SK-N-SH (cell line): ENCODE measurements around the gene APOM. TPM values are rescaled to one million over a fixed set of nuclear protein-coding genes. Genes with fewer than 3 reads are reported as not detected.

Experiments used
- CTCF ChIA-PET: fragments of 300-600, 350-600 bp; formaldehyde crosslinking; extraction: SDS; loops from one replicate; lab custom pipeline; 2021; lab: Yijun Ruan, JAX
- POLR2A ChIA-PET: fragments of 350-600 bp; sonication (Branson Sonifier 250); formaldehyde crosslinking; extraction: SDS; loops from one replicate; lab custom pipeline; 2020; ENCODE audit warnings: antibody characterized with exemption, inconsistent platforms; lab: Yijun Ruan, JAX
- DNase-seq: peaks from one replicate; pipeline ENCODE4 v3.0.0; 2012
- H2AFZ ChIP-seq: fragments of 200-600 bp; sonication (generic); 2 replicates; pipeline ENCODE4 v1.8.1; 2016; ENCODE audit warnings: antibody characterized with exemption, mild to moderate bottlenecking, low read depth
- H3F3A ChIP-seq: fragments of 200-600 bp; sonication (generic); replicated peaks from 2 replicates; pipeline ENCODE3; 2016; ENCODE audit warnings: antibody characterized with exemption, mild to moderate bottlenecking; ENCODE audit not compliant: insufficient read depth
- H3K27ac ChIP-seq, 2 experiments: fragments of 200-500 bp in 1 of 2; fragments of 200-600 bp in 1 of 2; sonication (Bioruptor generic) in 1 of 2; sonication (generic), shearing (Covaris generic) in 1 of 2; 2 replicates each; pipeline versions ENCODE4 v1.5.1 to v1.6.1; 2014 to 2016; ENCODE audit warnings: low read depth in 2 of 2, inconsistent platforms in 1 of 2, low read length in 1 of 2, mild to moderate bottlenecking in 1 of 2, mixed read lengths in 1 of 2
- H3K27me3 ChIP-seq: fragments of 200-600 bp; sonication (generic), shearing (Covaris generic); 2 replicates; pipeline ENCODE4 v1.6.1; 2016; ENCODE audit warnings: mixed run types; ENCODE audit not compliant: insufficient read depth
- H3K36me3 ChIP-seq, 2 experiments: fragments of 200-500 bp in 1 of 2; fragments of 200-600 bp in 1 of 2; sonication (Bioruptor generic) in 1 of 2; sonication (generic) in 1 of 2; replicated peaks in 1 of 2; 2 replicates each; pipeline versions ENCODE3 to v1.5.1; 2014 to 2016; ENCODE audit warnings: low read length in 1 of 2, mild to moderate bottlenecking in 1 of 2; ENCODE audit not compliant: insufficient read depth in 2 of 2, control insufficient read depth in 1 of 2
- H3K4me1 ChIP-seq, 2 experiments: fragments of 200-500 bp in 1 of 2; fragments of 200-600 bp in 1 of 2; sonication (Bioruptor generic) in 1 of 2; sonication (generic), shearing (Covaris generic) in 1 of 2; 2 replicates each; pipeline versions ENCODE4 v1.5.1 to v1.6.1; 2014 to 2016; ENCODE audit warnings: low read depth in 1 of 2, low read length in 1 of 2, mixed run types in 1 of 2; ENCODE audit not compliant: insufficient read depth in 2 of 2, control insufficient read depth in 1 of 2
- H3K4me2 ChIP-seq: fragments of 200-600 bp; sonication (generic), shearing (Covaris generic); 2 replicates; pipeline ENCODE4 v1.6.1; 2017; ENCODE audit warnings: mixed run types
- H3K4me3 ChIP-seq, 2 experiments: fragments of 200-500 bp in 1 of 2; fragments of 200-600 bp in 1 of 2; sonication (Bioruptor generic) in 1 of 2; sonication (generic), shearing (Covaris generic) in 1 of 2; 2 replicates each; pipeline versions ENCODE4 v1.5.1 to v1.8.1; 2014 to 2016; ENCODE audit warnings: low read depth in 2 of 2, inconsistent platforms in 1 of 2, low read length in 1 of 2, mild to moderate bottlenecking in 1 of 2, mixed read lengths in 1 of 2, moderate library complexity in 1 of 2
- H3K79me2 ChIP-seq: fragments of 200-600 bp; sonication (generic); 2 replicates; pipeline ENCODE4 v1.8.1; 2017; ENCODE audit warnings: mild to moderate bottlenecking; ENCODE audit not compliant: insufficient read depth
- H3K9ac ChIP-seq: fragments of 200-600 bp; sonication (generic); 2 replicates; pipeline ENCODE4 v1.6.1; 2017; ENCODE audit warnings: mixed run types
- H3K9me2 ChIP-seq: fragments of 200-600 bp; sonication (generic); 2 replicates; pipeline ENCODE4 v1.6.1; 2017; ENCODE audit warnings: mixed run types
- H3K9me3 ChIP-seq: fragments of 200-600 bp; sonication (generic); 2 replicates; pipeline ENCODE4 v1.6.1; 2017; ENCODE audit warnings: mixed run types, mild to moderate bottlenecking, moderate library complexity
- H4K20me1 ChIP-seq: fragments of 200-600 bp; sonication (generic); 2 replicates; pipeline ENCODE4 v1.6.1; 2017; ENCODE audit warnings: mild to moderate bottlenecking, mixed run types; ENCODE audit not compliant: insufficient read depth
- CHD2 ChIP-seq: fragments of 150-350 bp; IDR thresholded peaks from 2 replicates; pipeline ENCODE4 v1.6.1; 2018; ENCODE audit warnings: low read length; ENCODE audit not compliant: partially characterized antibody
- ELF1 ChIP-seq: IDR thresholded peaks from 2 replicates; pipeline ENCODE4 v1.4.0; 2012
- EP300 ChIP-seq, 2 experiments: IDR thresholded peaks; 2 replicates each; pipeline versions ENCODE4 v1.4.0 to v1.6.1; 2012; ENCODE audit warnings: borderline replicate concordance in 1 of 2, low read depth in 1 of 2, low read length in 1 of 2
- FOXJ3 ChIP-seq: sonication (generic); formaldehyde crosslinking; IDR thresholded peaks from 2 replicates; pipeline ENCODE4 v1.5.1; 2020; ENCODE audit warnings: mild to moderate bottlenecking, missing genetic modification reagents
- FOXM1 ChIP-seq: IDR thresholded peaks from 2 replicates; pipeline ENCODE4 v1.4.0; 2012; ENCODE audit warnings: low read depth, mild to moderate bottlenecking
- GABPA ChIP-seq: IDR thresholded peaks from 2 replicates; pipeline ENCODE4 v1.4.0; 2012; ENCODE audit warnings: low read depth, mild to moderate bottlenecking
- JUND ChIP-seq: IDR thresholded peaks from 2 replicates; pipeline ENCODE4 v1.4.0; 2012
- MEF2A ChIP-seq: IDR thresholded peaks from 2 replicates; pipeline ENCODE4 v1.4.0; 2012; ENCODE audit warnings: low read depth, borderline replicate concordance
- MXI1 ChIP-seq: IDR thresholded peaks from 2 replicates; pipeline ENCODE4 v1.6.1; 2012; ENCODE audit warnings: mild to moderate bottlenecking, low read depth, low read length, improper control_type of control experiment
- NFIC ChIP-seq: IDR thresholded peaks from 2 replicates; pipeline ENCODE4 v1.4.0; 2012; ENCODE audit warnings: borderline replicate concordance
- NRF1 ChIP-seq: IDR thresholded peaks from 2 replicates; pipeline ENCODE4 v1.6.1; 2012; ENCODE audit warnings: low read depth, mild to moderate bottlenecking, low read length
- POLR2AphosphoS5 ChIP-seq: IDR thresholded peaks from 2 replicates; pipeline ENCODE4 v1.6.1; 2012; ENCODE audit warnings: low read depth, low read length
- RFX5 ChIP-seq: IDR thresholded peaks from 2 replicates; pipeline ENCODE4 v1.6.1; 2012; ENCODE audit warnings: mild to moderate bottlenecking, improper control_type of control experiment, low read length
- SIN3A ChIP-seq: IDR thresholded peaks from 2 replicates; pipeline ENCODE4 v1.6.1; 2012; ENCODE audit warnings: low read depth, mild to moderate bottlenecking, low read length, moderate library complexity, borderline replicate concordance
- SMC3 ChIP-seq: IDR thresholded peaks from 2 replicates; pipeline ENCODE4 v1.6.1; 2012; ENCODE audit warnings: low read depth, low read length, improper control_type of control experiment
- TAF1 ChIP-seq: IDR thresholded peaks from 2 replicates; pipeline ENCODE4 v1.6.1; 2012; ENCODE audit warnings: low read depth, mild to moderate bottlenecking, low read length, moderate library complexity, borderline replicate concordance
- TCF12 ChIP-seq: IDR thresholded peaks from 2 replicates; pipeline ENCODE4 v1.4.0; 2012
- USF2 ChIP-seq: fragments of 150-350 bp; IDR thresholded peaks from 2 replicates; pipeline ENCODE4 v1.6.1; 2017; ENCODE audit warnings: antibody characterized with exemption, low read length, low read depth, borderline replicate concordance
- YY1 ChIP-seq: IDR thresholded peaks from 2 replicates; pipeline ENCODE4 v1.4.0; 2012; ENCODE audit warnings: low read depth, mild to moderate bottlenecking
- ZBTB33 ChIP-seq: IDR thresholded peaks from 2 replicates; pipeline ENCODE4 v1.4.0; 2012; ENCODE audit warnings: low read depth, borderline replicate concordance
- WGBS: methylation state at CpG from one replicate; pipeline ENCODE4 v1.1.6; 2017; ENCODE audit warnings: low lambda C conversion rate; 5-methylcytosine and 5-hydroxymethylcytosine counted together
- polyA plus RNA-seq, 3 experiments: library from polyadenylated mRNA; depleted of rRNA; stranded (reverse); fragments of >200 nt; gene quantifications; 2 replicates each; pipeline ENCODE4 v1.2.3, GENCODE V29; 2012
- TF ChIP-seq, protein P1 (sequence below): IDR thresholded peaks from 2 replicates; pipeline ENCODE4; 2012
- TF ChIP-seq, protein P2 (sequence below): IDR thresholded peaks from 2 replicates; pipeline ENCODE4 v1.6.1; 2012; ENCODE audit warnings: mild to moderate bottlenecking, low read depth, low read length, moderate library complexity
- TF ChIP-seq, protein P3 (sequence below): IDR thresholded peaks from 2 replicates; pipeline ENCODE4 v1.4.0; 2012; ENCODE audit warnings: low read depth, borderline replicate concordance
- TF ChIP-seq, protein P4 (sequence below): IDR thresholded peaks from 2 replicates; pipeline ENCODE4 v1.4.0; 2012; ENCODE audit warnings: low read depth

APOM gene
- polyA plus RNA-seq, 1 of the 3 experiments (the other 2 are of a cell fraction), result 6.8 TPM

GRCh38 chr6:31665501-31666336, 10.0 kb downstream of the APOM start, which contains the start of gene CSNK2B:
Gene CSNK2B (plus strand): TSS chr6:31666080. CDS start chr6:31666832, 752 bp downstream.
- POLR2A ChIA-PET, result interaction anchor here (0.6 to 1.8 kb wide), 8 partner anchors 9 to 1306 kb away, joined by 3 to 20 read pairs (median 3); partner anchors contain the start of genes AGPAT1, BAG6, EHMT2 and LSM2
- WGBS, result under 1% methylated on average over 45 of the region's 63 CpGs

More at GRCh38 chr6:31665501-31666336, 10.0 kb downstream of the APOM start, which contains the start of gene CSNK2B:
- H4K20me1 ChIP-seq, result no peaks in the 10 kb centered on the region
- peak within 1 kb of the TSS; percentile 97 for H3K4me2 ChIP-seq
- peaks cover 70% of the 10 kb centered on the region for H3K79me2 ChIP-seq
- H3K9ac ChIP-seq, result peak within 1 kb of the TSS; percentile 92
- peak; percentile 96 for DNase-seq
- peaks cover 17 to 18% of the 10 kb centered on the region in 2 experiments; a peak in 3 of 4 replicates for H3K4me1 ChIP-seq
- peak within 1 kb of the TSS; percentile 87 to 92 for H3K27ac ChIP-seq
- CTCF ChIA-PET, result interaction anchor here (1.0 to 2.8 kb wide), 4 partner anchors 12 to 173 kb away, joined by 3 to 10 read pairs (median 4); partner anchors contain the start of gene BAG6
- TF ChIP-seq, protein P1, sequence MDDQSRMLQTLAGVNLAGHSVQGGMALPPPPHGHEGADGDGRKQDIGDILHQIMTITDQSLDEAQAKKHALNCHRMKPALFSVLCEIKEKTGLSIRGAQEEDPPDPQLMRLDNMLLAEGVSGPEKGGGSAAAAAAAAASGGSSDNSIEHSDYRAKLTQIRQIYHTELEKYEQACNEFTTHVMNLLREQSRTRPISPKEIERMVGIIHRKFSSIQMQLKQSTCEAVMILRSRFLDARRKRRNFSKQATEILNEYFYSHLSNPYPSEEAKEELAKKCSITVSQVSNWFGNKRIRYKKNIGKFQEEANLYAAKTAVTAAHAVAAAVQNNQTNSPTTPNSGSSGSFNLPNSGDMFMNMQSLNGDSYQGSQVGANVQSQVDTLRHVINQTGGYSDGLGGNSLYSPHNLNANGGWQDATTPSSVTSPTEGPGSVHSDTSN, result 0 out of 2 replicates have a peak, but pooled peaks have one; percentile 11
- TF ChIP-seq MEF2A (no peak), FOXJ3 (CRISPR knock-in tag) (peak; percentile 18; the same call in 1 of the 2 replicates), TCF12 (peak; percentile 15; the same call in 1 of the 2 replicates), TAF1 (peak; percentile 59), SIN3A (peak; percentile 69; the same call in 1 of the 2 replicates), MXI1 (peak; percentile 44; the same call in 1 of the 2 replicates), RFX5 (no peak), GABPA (peak; percentile 94), NRF1 (peak; percentile 63), FOXM1 (no peak), POLR2AphosphoS5 (peak; percentile 82), ELF1 (peak; percentile 92), USF2 (peak; percentile 59), EP300 (IDR thresholded peaks at IDR 0.05; ENCODE audit: borderline replicate concordance in 1 of 2, low read depth in 1 of 2, low read length in 1 of 2) (peak in 1 of 2 experiments; percentile 5; a peak in 1 of 4 replicates), YY1 (peak; percentile 74; the same call in 1 of the 2 replicates), NFIC (no peak), JUND (no peak), SMC3 (no peak), ZBTB33 (peak; percentile 35; the same call in 1 of the 2 replicates), CHD2 (peak; percentile 82)
- TF ChIP-seq, protein P2, sequence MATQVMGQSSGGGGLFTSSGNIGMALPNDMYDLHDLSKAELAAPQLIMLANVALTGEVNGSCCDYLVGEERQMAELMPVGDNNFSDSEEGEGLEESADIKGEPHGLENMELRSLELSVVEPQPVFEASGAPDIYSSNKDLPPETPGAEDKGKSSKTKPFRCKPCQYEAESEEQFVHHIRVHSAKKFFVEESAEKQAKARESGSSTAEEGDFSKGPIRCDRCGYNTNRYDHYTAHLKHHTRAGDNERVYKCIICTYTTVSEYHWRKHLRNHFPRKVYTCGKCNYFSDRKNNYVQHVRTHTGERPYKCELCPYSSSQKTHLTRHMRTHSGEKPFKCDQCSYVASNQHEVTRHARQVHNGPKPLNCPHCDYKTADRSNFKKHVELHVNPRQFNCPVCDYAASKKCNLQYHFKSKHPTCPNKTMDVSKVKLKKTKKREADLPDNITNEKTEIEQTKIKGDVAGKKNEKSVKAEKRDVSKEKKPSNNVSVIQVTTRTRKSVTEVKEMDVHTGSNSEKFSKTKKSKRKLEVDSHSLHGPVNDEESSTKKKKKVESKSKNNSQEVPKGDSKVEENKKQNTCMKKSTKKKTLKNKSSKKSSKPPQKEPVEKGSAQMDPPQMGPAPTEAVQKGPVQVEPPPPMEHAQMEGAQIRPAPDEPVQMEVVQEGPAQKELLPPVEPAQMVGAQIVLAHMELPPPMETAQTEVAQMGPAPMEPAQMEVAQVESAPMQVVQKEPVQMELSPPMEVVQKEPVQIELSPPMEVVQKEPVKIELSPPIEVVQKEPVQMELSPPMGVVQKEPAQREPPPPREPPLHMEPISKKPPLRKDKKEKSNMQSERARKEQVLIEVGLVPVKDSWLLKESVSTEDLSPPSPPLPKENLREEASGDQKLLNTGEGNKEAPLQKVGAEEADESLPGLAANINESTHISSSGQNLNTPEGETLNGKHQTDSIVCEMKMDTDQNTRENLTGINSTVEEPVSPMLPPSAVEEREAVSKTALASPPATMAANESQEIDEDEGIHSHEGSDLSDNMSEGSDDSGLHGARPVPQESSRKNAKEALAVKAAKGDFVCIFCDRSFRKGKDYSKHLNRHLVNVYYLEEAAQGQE, result no peak
- TF ChIP-seq, protein P3, sequence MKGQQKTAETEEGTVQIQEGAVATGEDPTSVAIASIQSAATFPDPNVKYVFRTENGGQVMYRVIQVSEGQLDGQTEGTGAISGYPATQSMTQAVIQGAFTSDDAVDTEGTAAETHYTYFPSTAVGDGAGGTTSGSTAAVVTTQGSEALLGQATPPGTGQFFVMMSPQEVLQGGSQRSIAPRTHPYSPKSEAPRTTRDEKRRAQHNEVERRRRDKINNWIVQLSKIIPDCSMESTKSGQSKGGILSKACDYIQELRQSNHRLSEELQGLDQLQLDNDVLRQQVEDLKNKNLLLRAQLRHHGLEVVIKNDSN, result peak; percentile 66; the same call in 1 of the 2 replicates
- TF ChIP-seq, protein P4, sequence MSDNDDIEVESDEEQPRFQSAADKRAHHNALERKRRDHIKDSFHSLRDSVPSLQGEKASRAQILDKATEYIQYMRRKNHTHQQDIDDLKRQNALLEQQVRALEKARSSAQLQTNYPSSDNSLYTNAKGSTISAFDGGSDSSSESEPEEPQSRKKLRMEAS, result peak; percentile 72
- peaks cover 24% of the 10 kb centered on the region for H3F3A ChIP-seq
- H3K36me3 ChIP-seq, result peaks cover 41 to 48% of the 10 kb centered on the region in 2 experiments
- peak within 1 kb of the TSS; percentile 58 for H2AFZ ChIP-seq
- no peaks in the 10 kb centered on the region for H3K9me2 ChIP-seq
- H3K9me3 ChIP-seq, result no peaks in the 10 kb centered on the region
- no peaks in the 10 kb centered on the region for H3K27me3 ChIP-seq
- peak within 1 kb of the TSS; percentile 86 to 89 for H3K4me3 ChIP-seq
